Mucosa of descending colon (tissue), 3 donors: Measurements from ENCODE around the gene EPHB6. TPM values are rescaled to one million over a fixed set of nuclear protein-coding genes. Genes with fewer than 3 reads are reported as not detected.

ENCODE experiments used
- total RNA-seq, 3 donors: library from RNA; stranded (reverse); fragmentation: NEBNext Ultra II Directional in 2 of 3; extraction: Animal tissue kit (Norgen Biotek cat#: 25700) in 2 of 3; gene quantifications; one replicate each; pipeline versions ENCODE4 v1.2.1 to v1.2.4, GENCODE V29; 2021 to 2023
- donor health status: DM: no; HTN: no; CAD: no; lungs with moderate emphysema.
- donor health status: DM: no; HTN: no; CAD: no.
- donor health status: DM: no; HTN: yes; CAD: no.

EPHB6 gene
- total RNA-seq, 3 donors from 2014 or later: 1.2 to 8.7 (median 2.6) TPM

Other genes starting within 250 kb of the EPHB6 start
- not detected for gene PRSS1, start 105.6 kb upstream of the EPHB6 start, total RNA-seq
- gene PRSS2, start 84.1 kb upstream of the EPHB6 start, total RNA-seq: not detected
- under 1 TPM; 0.35 to 0.55 (median 0.44) TPM for gene TRPV6, start 30.7 kb downstream of the EPHB6 start, total RNA-seq
- not detected for gene TRPV5, start 78.7 kb downstream of the EPHB6 start, total RNA-seq
- gene LLCFC1, start 84.4 kb downstream of the EPHB6 start, total RNA-seq: not detected
- gene KEL, start 107.3 kb downstream of the EPHB6 start, total RNA-seq: under 1 TPM in 1 of 3 donors, not detected in 2; 0.55 TPM
- gene OR9A2, start 172.1 kb downstream of the EPHB6 start, total RNA-seq: not detected
- not detected for gene OR6V1, start 197.3 kb downstream of the EPHB6 start, total RNA-seq